Neuronal stem cell (in vitro differentiated cells): ENCODE measurements around the gene SS18.

ENCODE experiments used
- DNase-seq: peaks from one replicate; pipeline ENCODE4 v3.0.0-alpha.2; 2013; ENCODE audit warnings: low spot score
- H2AFZ ChIP-seq: one replicate; pipeline ENCODE4 v1.6.1; 2013; ENCODE audit warnings: mild to moderate bottlenecking, low read length, inconsistent platforms
- H2AK5ac ChIP-seq: 2 replicates; pipeline ENCODE4 v1.6.1; 2013; ENCODE audit warnings: low read depth, mild to moderate bottlenecking, inconsistent platforms, low read length, moderate library complexity, mixed read lengths
- H2BK120ac ChIP-seq: 2 replicates; pipeline ENCODE4 v1.6.1; 2013; ENCODE audit warnings: low read depth, mild to moderate bottlenecking, inconsistent platforms, low read length, moderate library complexity, mixed read lengths
- H2BK12ac ChIP-seq: one replicate; pipeline ENCODE4 v1.6.1; 2013; ENCODE audit warnings: low read length, inconsistent platforms
- H2BK15ac ChIP-seq: 2 replicates; pipeline ENCODE4 v1.6.1; 2013; ENCODE audit warnings: mild to moderate bottlenecking, low read length, inconsistent platforms, mixed read lengths
- H2BK5ac ChIP-seq: one replicate; pipeline ENCODE4 v1.6.1; 2013; ENCODE audit warnings: inconsistent platforms, mild to moderate bottlenecking, low read length, moderate library complexity
- H3K14ac ChIP-seq: one replicate; pipeline ENCODE4 v1.6.1; 2013; ENCODE audit warnings: low read length, inconsistent platforms
- H3K18ac ChIP-seq: 2 replicates; pipeline ENCODE4 v1.6.1; 2013; ENCODE audit warnings: low read length, inconsistent platforms
- H3K23ac ChIP-seq: 2 replicates; pipeline ENCODE4 v1.6.1; 2013; ENCODE audit warnings: low read depth, mild to moderate bottlenecking, mixed read lengths, low read length, inconsistent platforms; ENCODE audit not compliant: poor library complexity
- H3K27ac ChIP-seq: replicated peaks from 3 replicates; pipeline ENCODE4 v1.5.1; 2013; ENCODE audit warnings: low read length, inconsistent platforms
- H3K27me3 ChIP-seq, 3 experiments: 2 replicates each; pipeline ENCODE4 v1.6.1; 2013; ENCODE audit warnings: low read length in 3 of 3, mild to moderate bottlenecking in 2 of 3, inconsistent platforms in 1 of 3, low read depth in 1 of 3, mixed read lengths in 1 of 3, moderate library complexity in 1 of 3; ENCODE audit not compliant: control insufficient read depth in 3 of 3, insufficient read depth in 3 of 3
- H3K36me3 ChIP-seq, 2 donors: replicated peaks in 1 of 2; 2 replicates each; pipeline ENCODE4 v1.6.1; 2013; ENCODE audit warnings: low read length in 2 of 2; ENCODE audit not compliant: control insufficient read depth in 2 of 2, insufficient read depth in 2 of 2
- H3K4ac ChIP-seq: 2 replicates; pipeline ENCODE4 v1.6.1; 2013; ENCODE audit warnings: inconsistent platforms, mild to moderate bottlenecking, low read length, moderate library complexity
- H3K4me1 ChIP-seq, 2 donors: 1 replicate in 1 of 2; 2 replicates in 1 of 2; pipeline ENCODE4 v1.6.1; 2013; ENCODE audit warnings: low read length in 2 of 2, low read depth in 1 of 2; ENCODE audit not compliant: control insufficient read depth in 2 of 2, insufficient read depth in 1 of 2
- H3K4me2 ChIP-seq: one replicate; pipeline ENCODE4 v1.6.1; 2013; ENCODE audit warnings: mild to moderate bottlenecking, low read length, inconsistent platforms; ENCODE audit not compliant: insufficient read depth, poor library complexity, severe bottlenecking
- H3K4me3 ChIP-seq, 2 donors: 2 replicates each; pipeline ENCODE4 v1.5.1; 2013; ENCODE audit warnings: low read length in 2 of 2, mild to moderate bottlenecking in 2 of 2, inconsistent platforms in 1 of 2, moderate library complexity in 1 of 2
- H3K79me1 ChIP-seq: one replicate; pipeline ENCODE4 v1.6.1; 2013; ENCODE audit warnings: low read depth, mild to moderate bottlenecking, inconsistent platforms, low read length, moderate library complexity
- H3K9ac ChIP-seq: one replicate; pipeline ENCODE4 v1.6.1; 2013; ENCODE audit warnings: mild to moderate bottlenecking, low read depth, low read length, inconsistent platforms; ENCODE audit not compliant: poor library complexity
- H3K9me3 ChIP-seq, 2 donors: replicated peaks in 1 of 2; 2 replicates each; pipeline versions ENCODE3 to v1.6.1; 2013; ENCODE audit warnings: low read length in 2 of 2, mild to moderate bottlenecking in 2 of 2, inconsistent platforms in 1 of 2, low read depth in 1 of 2, mixed read lengths in 1 of 2, moderate library complexity in 1 of 2; ENCODE audit not compliant: control insufficient read depth in 2 of 2, insufficient read depth in 1 of 2
- H4K8ac ChIP-seq: one replicate; pipeline ENCODE4 v1.6.1; 2013; ENCODE audit warnings: low read depth, mild to moderate bottlenecking, inconsistent platforms, low read length, moderate library complexity
- H4K91ac ChIP-seq: one replicate; pipeline ENCODE4 v1.6.1; 2013; ENCODE audit warnings: low read length, low read depth, mild to moderate bottlenecking, inconsistent platforms; ENCODE audit not compliant: poor library complexity
- WGBS, 2 donors: extraction: QIAGEN DNeasy Blood & Tissue Kit; methylation state at CpG; one replicate each; pipeline ENCODE4 v1.1.7; 2013; ENCODE audit warnings: missing lambda C conversion rate in 2 of 2, mixed read lengths in 1 of 2; ENCODE audit not compliant: insufficient read length in 2 of 2, insufficient replicate concordance in 1 of 2; ENCODE audit errors: extremely low coverage in 2 of 2; 5-methylcytosine and 5-hydroxymethylcytosine counted together

SS18 gene

DNA sequence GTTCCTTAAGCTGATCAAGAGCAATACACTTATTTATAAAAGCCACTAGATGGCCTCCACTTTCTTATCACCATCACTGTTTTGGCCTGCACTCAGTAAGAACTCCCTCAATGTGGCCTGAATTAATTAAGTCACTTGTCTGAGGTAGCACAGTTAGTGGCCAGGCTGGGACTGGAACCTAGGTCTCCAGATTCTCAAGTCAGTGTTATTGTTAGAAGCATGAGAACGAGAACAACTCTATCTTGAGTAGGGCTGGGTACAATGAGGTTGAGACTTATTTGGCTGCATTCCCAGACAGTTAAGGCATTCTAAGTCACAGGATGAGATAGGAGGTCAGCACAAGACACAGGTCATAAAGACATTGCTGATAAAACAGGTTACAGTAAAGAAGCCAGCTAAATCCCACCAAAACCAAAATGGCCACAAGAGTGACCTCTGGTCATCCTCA is 115.8 kb downstream of the SS18 start:
- no peaks in the 10 kb centered on the region for H3K36me3 ChIP-seq
- H2AFZ ChIP-seq = no peak overlapping the region
- H2BK120ac ChIP-seq = no peak overlapping the region
- H3K4me1 ChIP-seq = no peaks in the 10 kb centered on the region
- H3K27me3 ChIP-seq = no peaks in the 10 kb centered on the region
- H3K9me3 ChIP-seq = no peaks in the 10 kb centered on the region
- no peak for DNase-seq
- no peak overlapping the region for H2BK15ac ChIP-seq
- H4K8ac ChIP-seq = no peak overlapping the region
- no peak overlapping the region for H3K4me2 ChIP-seq
- H2AK5ac ChIP-seq = no peak overlapping the region
- H2BK5ac ChIP-seq = no peak overlapping the region
- H3K14ac ChIP-seq = no peak overlapping the region
- H3K23ac ChIP-seq = no peak overlapping the region
- no peak overlapping the region for H2BK12ac ChIP-seq
- no peak overlapping the region for H3K18ac ChIP-seq
- H3K9ac ChIP-seq = no peak overlapping the region
- H3K27ac ChIP-seq = no peak overlapping the region
- no peak overlapping the region for H3K4me3 ChIP-seq
- no peaks in the 10 kb centered on the region for H3K79me1 ChIP-seq
- no peak overlapping the region for H4K91ac ChIP-seq
- H3K4ac ChIP-seq = no peak overlapping the region
- WGBS, 2 donors = no CpG with 5 or more reads among the region's 1 CpG
